Stimulated activated CD8-positive, alpha-beta memory T cell treated with anti-CD3 and anti-CD28 coated beads, Interleukin-2, amount 100 ng/mL, for 1 hour (primary cell): ENCODE results near the gene HSPB6.
A peak's percentile ranks its signal among the peaks of the same experiment; 100 is the strongest.
"Not testable (repeated sequence)": the region's sequence is repeated elsewhere in the genome, so short reads cannot be mapped to it uniquely, and the experiment has no call there.

Experiments
- DNase-seq, 2 donors: peaks; one replicate each; pipeline ENCODE4 v3.0.0-alpha.2; 2020; ENCODE audit warnings: low read depth in 2 of 2

Gene HSPB6

DNA sequence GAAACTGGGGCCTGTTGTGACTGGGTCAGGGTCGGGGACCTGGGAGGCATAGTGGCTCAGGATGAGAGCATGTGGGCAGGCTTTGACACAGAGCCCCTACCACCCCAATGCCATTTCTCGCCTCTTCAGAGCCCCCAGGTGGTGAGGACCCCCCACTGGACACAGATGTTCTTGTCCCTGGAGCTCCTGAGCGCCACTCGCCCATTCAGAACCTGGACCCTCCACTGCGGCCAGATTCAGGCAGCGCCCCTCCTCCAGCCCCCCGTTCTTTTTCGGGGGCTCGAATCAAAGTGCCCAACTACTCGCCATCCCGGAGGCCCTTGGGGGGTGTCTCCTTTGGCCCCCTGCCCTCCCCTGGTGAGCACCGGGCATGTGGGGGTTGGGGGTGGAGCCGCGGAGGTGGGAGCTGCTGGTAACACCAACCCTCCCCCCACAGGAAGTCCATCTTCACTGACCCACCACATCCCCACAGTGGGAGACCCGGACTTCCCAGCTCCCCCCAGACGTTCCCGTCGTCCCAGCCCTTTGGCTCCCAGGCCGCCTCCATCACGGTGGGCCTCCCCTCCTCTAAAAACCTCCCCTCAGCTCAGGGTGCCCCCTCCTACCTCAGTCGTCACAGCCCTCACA is 24.9 kb downstream of the HSPB6 start:
- no peak for DNase-seq

GRCh38 chr19:35731353-35731752 is 25.5 kb downstream of the HSPB6 start:
- no peak for DNase-seq

- DNase-seq, result no peak
Observed at GRCh38 chr19:35730326-35730725, 26.5 kb downstream of the HSPB6 start.

DNA sequence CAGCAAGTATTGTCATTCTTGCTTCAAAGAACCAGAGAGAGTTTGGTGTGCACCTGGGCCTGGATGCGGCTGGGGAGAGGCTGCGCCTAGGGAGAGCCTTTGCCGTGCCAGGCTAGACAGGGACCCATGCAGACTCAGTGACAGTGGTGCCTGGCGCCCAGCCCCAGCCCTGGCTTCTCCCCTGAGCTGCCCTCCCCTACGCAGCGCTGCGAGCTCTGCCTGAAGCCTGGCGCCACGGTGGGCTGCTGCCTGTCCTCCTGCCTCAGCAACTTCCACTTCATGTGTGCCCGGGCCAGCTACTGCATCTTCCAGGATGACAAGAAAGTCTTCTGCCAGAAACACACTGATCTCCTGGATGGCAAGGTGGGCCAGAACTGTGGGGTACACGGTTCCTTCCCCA is 27.1 kb downstream of the HSPB6 start:
- no peak for DNase-seq

GRCh38 chr19:35729021-35729420 is 27.8 kb downstream of the HSPB6 start:
- no peak for DNase-seq

DNA sequence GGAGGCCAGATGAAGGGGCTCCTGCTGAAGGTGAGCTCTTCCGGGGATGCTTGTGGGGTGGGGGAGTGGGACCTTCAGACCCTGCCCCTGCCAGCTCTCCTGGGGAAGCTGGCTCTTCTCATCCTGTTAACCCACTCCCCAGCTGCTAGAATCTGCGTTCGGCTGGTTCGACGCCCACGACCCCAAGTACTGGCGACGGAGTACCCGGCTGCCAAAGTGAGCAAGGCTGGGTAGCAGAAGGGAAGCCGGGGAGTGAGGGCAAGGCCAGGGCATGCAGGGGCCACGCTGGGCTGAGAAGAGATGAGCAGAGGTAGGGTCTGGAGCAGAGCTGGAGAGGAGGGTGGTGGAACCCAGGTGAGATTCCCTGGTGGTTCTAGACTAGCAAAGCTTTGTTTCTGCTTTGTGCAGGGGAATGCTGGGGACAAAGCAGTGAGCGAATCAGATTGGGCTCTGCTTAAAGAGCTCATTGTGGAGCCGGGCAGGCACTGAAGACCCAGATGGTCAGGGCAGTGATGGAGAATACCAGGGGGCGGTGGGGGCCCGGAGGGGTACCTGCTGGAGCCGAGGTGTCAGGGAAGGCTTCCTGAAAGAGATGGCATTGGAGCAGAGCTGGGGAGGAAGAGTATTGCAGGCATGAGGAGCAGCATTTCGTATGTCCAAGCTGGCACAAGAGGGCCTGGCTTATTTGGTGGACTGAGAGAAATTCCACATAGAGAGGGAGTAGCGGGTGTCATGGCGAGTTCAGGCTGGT is 28.7 kb downstream of the HSPB6 start:
- no peak for DNase-seq

GRCh38 chr19:35727053-35727955 is 29.5 kb downstream of the HSPB6 start:
- DNase-seq, result no peak

GRCh38 chr19:35725216-35725861 is 31.5 kb downstream of the HSPB6 start:
- no peak for DNase-seq

DNA sequence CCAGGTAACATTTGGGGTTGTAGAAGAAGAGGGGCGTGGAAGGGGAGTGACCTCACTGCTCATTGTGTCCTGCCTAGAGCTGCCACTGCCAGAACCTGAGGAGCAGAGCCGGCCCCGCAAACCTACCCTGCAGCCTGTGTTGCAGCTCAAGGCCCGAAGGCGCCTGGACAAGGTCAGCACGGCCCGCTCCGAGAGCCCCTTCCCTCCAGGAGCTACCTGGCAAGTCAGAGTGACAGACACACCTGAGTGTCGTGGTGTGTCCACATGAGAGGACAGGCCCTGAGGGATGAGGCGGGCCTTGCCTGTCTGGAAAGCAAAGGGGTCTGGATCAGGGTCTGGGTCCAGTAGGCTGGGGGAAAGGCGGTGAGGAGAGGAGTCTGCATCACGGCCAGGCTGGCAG is 32.3 kb downstream of the HSPB6 start:
- DNase-seq, result no peak

DNA sequence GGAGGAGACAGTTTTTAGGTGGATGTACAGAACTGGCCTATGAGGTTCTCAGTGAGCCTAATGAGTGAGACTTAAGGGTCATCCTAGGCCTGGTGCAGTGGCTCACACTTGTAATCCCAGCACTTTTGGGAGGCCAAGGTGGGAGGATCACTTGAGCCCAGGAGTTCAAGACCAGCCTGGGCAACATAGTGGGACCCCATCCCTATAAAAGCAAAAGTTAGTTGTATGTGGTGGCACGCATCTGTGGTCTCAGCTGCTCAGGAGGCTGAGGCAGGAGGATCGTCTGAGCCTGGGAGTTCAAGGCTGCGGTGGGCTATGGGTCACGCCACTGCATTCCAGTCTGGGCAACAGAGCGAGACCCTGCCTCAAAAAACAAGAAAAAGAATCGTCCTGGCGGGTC is 32.7 kb downstream of the HSPB6 start:
- DNase-seq, result not testable (repeated sequence)

DNA sequence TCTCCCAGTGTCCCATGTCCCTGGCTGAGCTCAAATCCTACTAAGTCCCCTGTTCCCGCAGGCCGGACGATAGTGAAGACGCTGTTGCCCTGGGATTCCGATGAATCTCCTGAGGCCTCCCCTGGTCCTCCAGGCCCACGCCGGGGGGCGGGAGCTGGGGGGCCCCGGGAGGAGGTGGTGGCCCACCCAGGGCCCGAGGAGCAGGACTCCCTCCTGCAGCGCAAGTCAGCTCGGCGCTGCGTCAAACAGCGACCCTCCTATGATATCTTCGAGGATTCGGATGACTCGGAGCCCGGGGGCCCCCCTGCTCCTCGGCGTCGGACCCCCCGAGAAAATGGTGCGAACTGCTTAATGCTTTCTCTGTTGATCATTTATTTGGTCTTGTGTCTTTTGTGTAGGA is 33.2 kb downstream of the HSPB6 start:
- DNase-seq, result no peak

GRCh38 chr19:35722897-35723296 is 33.9 kb downstream of the HSPB6 start:
- DNase-seq, result no peak

DNA sequence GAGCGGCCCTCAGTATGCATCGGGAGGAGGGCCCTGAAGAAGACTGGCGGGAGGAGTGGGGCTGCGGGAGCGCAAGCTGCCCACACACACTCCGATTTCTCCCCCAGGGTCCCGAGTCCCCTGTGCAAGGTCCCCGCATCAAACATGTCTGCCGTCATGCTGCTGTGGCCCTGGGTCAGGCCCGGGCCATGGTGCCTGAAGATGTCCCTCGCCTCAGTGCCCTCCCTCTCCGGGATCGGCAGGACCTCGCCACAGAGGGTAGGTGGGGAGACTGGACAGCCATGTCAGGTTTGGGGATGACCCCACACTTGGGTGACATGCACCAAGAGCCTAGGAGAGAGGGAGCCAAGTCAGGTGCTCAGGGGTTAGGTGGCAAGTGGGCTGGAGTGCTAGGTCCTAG is 34.4 kb downstream of the HSPB6 start:
- DNase-seq, result no peak

GRCh38 chr19:35721374-35721773 is 35.5 kb downstream of the HSPB6 start:
- DNase-seq, result no peak

DNA sequence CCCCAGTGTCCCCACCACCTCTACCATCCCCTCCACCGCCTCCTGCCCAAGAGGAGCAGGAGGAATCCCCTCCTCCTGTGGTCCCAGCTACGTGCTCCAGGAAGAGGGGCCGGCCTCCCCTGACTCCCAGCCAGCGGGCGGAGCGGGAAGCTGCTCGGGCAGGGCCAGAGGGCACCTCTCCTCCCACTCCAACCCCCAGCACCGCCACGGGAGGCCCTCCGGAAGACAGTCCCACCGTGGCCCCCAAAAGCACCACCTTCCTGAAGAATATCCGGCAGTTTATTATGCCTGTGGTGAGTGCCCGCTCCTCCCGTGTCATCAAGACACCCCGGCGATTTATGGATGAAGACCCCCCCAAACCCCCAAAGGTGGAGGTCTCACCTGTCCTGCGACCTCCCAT is 36.2 kb downstream of the HSPB6 start:
- DNase-seq, result no peak

GRCh38 chr19:35720163-35720524 is 36.7 kb downstream of the HSPB6 start:
- DNase-seq, result no peak

GRCh38 chr19:35719402-35720162 is 37.2 kb downstream of the HSPB6 start:
- no peak for DNase-seq

GRCh38 chr19:35718345-35719041 is 38.3 kb downstream of the HSPB6 start:
- no peak for DNase-seq

- peak in 1 of 2 donors; percentile 42 for DNase-seq
Observed at GRCh38 chr19:35717665-35718344, 39.0 kb downstream of the HSPB6 start, which contains the start of gene KMT2B. Gene KMT2B, plus strand, starts transcription at chr19:35718003. Its CDS starts 16 bp downstream, at chr19:35718019.
